GM18951 (cell line): ENCODE results near the gene ZNF652.
"Not testable (repeated sequence)": the region's sequence is repeated elsewhere in the genome, so short reads cannot be mapped to it uniquely, and the experiment has no call there.

Experiments used
- POLR2A ChIP-seq: IDR thresholded peaks from 4 replicates; pipeline ENCODE4 v1.6.1; 2011; ENCODE audit warnings: mild to moderate bottlenecking; ENCODE audit not compliant: insufficient read length, insufficient read depth; ENCODE audit errors: extremely low read depth
- in situ Hi-C: fragments of 300-500 bp; cut with MboI; formaldehyde crosslinking; loops from one replicate; pipeline ENCODE4 v1.12.0; 2022; ENCODE audit warnings: low sequenced_read_pairs, mixed read lengths, inconsistent platforms; ENCODE audit not compliant: unreplicated experiment

ZNF652 gene

DNA sequence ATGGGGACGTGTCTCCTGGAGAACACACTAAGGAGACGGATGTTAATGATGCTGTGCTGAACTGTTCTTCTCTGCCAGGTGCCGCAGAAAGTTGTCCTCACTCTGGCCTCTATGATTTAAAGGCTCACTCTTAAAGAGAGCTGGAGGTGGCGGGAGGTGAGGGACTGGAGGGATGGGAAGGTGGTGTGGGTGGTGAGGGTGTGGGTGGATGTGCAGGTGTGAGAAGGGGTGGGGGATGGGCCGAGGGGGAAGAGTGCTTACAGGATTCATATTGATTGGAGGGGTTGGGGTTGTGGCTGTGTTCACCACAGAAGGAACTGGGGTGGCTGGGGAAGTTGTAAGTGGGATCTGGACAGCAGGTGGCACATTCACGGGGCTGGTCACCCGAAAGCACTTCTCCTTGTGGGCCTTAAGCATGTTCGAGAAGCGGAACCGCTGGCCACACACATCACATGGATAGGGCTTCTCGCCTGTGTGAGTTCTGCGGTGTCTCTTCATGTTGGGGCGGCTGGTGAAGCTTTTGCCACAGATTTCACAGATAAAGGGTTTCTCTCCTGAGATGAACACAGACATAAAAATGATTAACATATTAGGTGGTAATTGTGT is 63.6 kb downstream of the ZNF652 start:
- TF ChIP-seq POLR2A = no peak
- in situ Hi-C loops = no loop called here

- no peak for TF ChIP-seq POLR2A
- in situ Hi-C loops = no loop called here
These were observed 64.9 kb downstream of the ZNF652 start for GRCh38 chr17:49297141-49297540.

DNA sequence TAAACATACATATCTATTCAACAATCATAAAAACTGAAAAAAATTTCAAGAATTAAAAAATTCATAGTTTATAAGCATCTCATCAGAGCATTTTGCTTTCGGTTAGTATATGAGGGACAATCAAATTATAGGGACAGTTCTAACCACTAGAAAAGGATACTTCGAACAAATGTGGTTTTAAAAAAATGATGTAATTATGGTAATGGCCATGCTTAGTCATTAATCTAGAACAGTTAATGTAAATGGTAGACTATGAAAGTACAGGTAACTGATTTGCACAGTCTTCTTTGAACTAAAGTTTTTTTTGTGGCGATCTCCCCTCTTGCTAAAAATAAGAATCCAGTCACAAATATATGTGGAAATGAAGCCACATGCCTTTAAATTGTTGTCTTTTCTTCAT is 67.9 kb downstream of the ZNF652 start:
- in situ Hi-C loops = no loop called here
- no peak for TF ChIP-seq POLR2A

- TF ChIP-seq POLR2A = no peak
- in situ Hi-C loops = no loop called here
These were observed 69.1 kb downstream of the ZNF652 start for GRCh38 chr17:49292901-49293300.

- no peak for TF ChIP-seq POLR2A
These were observed 70.1 kb downstream of the ZNF652 start for GRCh38 chr17:49291929-49292328.

DNA sequence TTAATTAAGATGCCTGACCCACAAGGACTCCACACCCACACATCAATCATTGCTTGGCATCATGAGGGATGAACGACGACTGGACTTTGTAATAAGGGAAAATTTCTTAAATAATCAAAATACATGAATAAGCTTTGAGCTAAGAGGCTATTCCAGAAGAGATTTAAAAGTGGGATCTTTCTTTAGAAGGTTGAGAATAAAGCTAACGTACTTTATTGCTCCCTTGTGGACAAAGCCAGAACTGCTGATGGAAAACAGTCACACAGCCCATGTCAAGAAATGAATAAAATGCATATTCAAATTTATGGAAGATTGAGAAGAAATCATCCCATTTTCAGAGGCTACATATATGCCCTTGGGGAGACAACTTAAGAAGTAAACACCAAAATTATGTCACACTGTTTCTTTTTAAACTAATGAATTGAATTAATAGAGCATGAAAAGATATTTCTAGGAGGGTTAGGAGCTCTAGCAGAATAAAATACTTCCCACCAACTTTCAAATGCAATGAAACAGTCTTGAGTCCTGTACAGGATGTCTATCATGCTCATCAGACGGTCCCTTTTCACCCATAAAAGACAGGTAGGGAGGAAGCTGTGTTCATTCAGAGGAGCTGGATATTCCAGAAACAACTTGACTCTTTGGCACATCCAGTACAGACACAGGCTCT is 71.2 kb downstream of the ZNF652 start:
- in situ Hi-C loops = no loop called here
- TF ChIP-seq POLR2A = no peak

More at GRCh38 chr17:49291929-49292328, 70.1 kb downstream of the ZNF652 start:
- in situ Hi-C loops = no loop called here

DNA sequence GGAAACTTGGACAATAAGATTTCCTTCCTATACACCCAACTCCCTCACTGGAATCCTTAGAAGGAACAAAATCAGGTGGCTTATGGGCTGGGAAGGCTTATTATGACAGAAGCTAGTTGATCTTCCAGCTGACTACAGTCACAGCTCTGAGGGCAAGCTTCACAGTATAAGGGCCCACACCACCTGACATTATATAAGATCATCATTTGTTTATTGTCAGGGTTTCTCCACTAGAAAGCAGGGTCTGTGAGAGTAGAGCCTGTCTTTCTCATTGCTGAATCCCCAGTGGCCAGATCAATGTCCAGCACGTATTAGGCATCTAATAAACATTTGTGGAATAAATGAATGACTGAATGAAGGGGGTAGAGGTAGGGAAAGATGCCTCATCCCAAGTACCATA is 73.7 kb downstream of the ZNF652 start:
- no peak for TF ChIP-seq POLR2A
- in situ Hi-C loops = no loop called here

- in situ Hi-C loops = no loop called here
- no peak for TF ChIP-seq POLR2A
These were observed 74.6 kb downstream of the ZNF652 start for GRCh38 chr17:49287481-49287880.

GRCh38 chr17:49286261-49286973 is 75.6 kb downstream of the ZNF652 start:
- in situ Hi-C loops = not testable (repeated sequence)

- in situ Hi-C loops = no loop called here
- no peak for TF ChIP-seq POLR2A
These were observed 76.3 kb downstream of the ZNF652 start for GRCh38 chr17:49285716-49286115.

DNA sequence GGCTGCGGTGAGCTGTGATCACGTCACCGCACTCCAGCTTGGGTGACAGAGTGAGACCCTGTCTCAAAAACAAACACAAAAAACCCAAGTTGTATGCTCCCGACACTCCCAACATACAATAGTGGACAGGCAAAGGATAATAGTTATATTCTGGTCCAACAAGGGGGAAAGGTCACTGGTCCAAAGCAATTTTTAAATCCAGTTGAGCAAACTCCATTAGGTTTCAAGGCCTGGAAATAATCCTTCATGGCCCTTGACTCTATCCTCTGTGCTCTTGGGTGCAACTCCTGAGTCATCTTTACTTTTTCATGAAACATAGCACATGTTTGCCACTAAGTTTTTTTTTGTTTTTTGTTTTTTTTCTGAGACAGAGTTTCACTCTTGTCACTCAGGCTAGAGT is 81.1 kb downstream of the ZNF652 start:
- no peak for TF ChIP-seq POLR2A
- in situ Hi-C loops = no loop called here

GRCh38 chr17:49280061-49280460 is 82.0 kb downstream of the ZNF652 start:
- in situ Hi-C loops = no loop called here
- no peak for TF ChIP-seq POLR2A

- in situ Hi-C loops = not testable (repeated sequence)
These were observed 82.6 kb downstream of the ZNF652 start for GRCh38 chr17:49279263-49280015.
